ENCODE measurements around the gene TMEM120B.

Gene TMEM120B

GRCh38 chr12:121823101-121823726 is 110.7 kb downstream of the TMEM120B start:
- DNase-seq = no peak

GRCh38 chr12:121823727-121824115 is 111.2 kb downstream of the TMEM120B start:
- no peak for DNase-seq

- DNase-seq = no peak
These were observed 112.5 kb downstream of the TMEM120B start for GRCh38 chr12:121825041-121825523.

- DNase-seq = no peak
These were observed 114.0 kb downstream of the TMEM120B start for GRCh38 chr12:121826318-121827150.

GRCh38 chr12:121827351-121828099 is 115.0 kb downstream of the TMEM120B start:
- DNase-seq = no peak

GRCh38 chr12:121828306-121828705 is 115.8 kb downstream of the TMEM120B start:
- DNase-seq = no peak

- no peak for DNase-seq
These were observed 116.3 kb downstream of the TMEM120B start for GRCh38 chr12:121828826-121829225.

GRCh38 chr12:121829250-121829918 is 116.8 kb downstream of the TMEM120B start:
- DNase-seq = no peak

DNA sequence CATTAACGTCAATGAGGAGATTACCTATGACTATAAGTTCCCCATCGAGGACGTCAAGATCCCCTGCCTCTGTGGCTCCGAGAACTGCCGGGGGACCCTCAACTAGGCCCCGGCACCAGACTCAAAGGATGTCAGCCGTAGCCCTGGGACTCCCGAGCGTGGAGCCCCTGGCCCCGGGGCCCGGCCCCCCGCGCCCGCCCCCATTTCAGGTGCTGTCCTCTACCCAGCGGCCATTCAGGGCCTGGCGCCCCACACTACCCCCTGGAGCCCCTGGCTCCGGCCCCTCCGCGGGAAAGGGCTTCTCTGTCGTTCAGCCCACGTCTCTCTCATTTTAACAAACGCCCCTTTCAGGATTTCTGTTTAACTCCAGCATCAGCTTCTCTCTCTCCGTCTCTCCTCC is 117.6 kb downstream of the TMEM120B start:
- DNase-seq = no peak

DNA sequence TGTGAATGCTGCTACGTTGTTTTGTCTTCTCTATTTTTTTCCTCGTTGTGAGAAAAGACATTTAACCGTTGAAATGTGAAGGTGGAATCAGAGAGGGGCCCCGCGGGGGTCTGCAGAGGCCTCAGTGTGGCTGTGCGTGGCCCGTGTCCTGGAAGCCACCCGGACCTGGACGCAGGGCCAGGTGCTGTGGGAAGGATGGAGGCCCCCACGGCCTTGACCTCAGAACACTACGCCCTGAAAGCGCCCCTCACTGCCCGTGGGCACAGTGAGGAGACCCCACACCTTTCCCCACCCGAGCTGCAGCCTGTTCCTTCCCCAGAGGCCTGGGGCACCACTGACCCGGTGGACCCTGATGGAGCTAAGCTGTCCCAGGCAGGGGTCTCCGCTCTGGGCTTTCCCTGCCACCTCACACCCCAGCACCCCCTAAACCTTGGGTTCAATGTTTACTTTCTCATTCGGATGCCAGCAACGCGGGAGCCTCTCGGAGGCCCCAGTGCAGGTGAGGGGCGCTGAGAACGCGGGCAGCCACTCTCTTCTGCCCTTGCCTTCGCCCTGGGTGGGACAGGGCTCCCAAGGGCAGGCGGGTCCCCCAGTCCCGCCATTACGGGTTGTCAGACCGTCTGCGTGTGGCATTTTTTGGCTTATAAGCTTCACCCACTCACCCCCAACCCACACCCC is 118.2 kb downstream of the TMEM120B start:
- DNase-seq = no peak

Data from activated naive CD4-positive, alpha-beta T cell treated with anti-CD3 and anti-CD28 coated beads, Interleukin-2, amount 50 U/mL, for 16 hours (primary cell).